Fibroblast of skin of scalp (primary cell): Measurements from ENCODE around the gene FUT6. TPM values are rescaled to one million over a fixed set of nuclear protein-coding genes. Genes with fewer than 3 reads are reported as not detected.
A peak's percentile ranks its signal among the peaks of the same experiment; 100 is the strongest.
"Not testable (repeated sequence)": the region's sequence is repeated elsewhere in the genome, so short reads cannot be mapped to it uniquely, and the experiment has no call there.

ENCODE experiments used
- DNase-seq: peaks from one replicate; pipeline ENCODE4 v3.0.0-alpha.2; 2013
- polyA plus RNA-seq, 2 experiments: library from polyadenylated mRNA; unstranded; fragments of 120-200 nt; gene quantifications; one replicate each; pipeline ENCODE4 v1.2.1, GENCODE V29; 2013; ENCODE audit not compliant: insufficient read length in 2 of 2

FUT6 gene, protein sequence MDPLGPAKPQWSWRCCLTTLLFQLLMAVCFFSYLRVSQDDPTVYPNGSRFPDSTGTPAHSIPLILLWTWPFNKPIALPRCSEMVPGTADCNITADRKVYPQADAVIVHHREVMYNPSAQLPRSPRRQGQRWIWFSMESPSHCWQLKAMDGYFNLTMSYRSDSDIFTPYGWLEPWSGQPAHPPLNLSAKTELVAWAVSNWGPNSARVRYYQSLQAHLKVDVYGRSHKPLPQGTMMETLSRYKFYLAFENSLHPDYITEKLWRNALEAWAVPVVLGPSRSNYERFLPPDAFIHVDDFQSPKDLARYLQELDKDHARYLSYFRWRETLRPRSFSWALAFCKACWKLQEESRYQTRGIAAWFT
- polyA plus RNA-seq (2013, experiment 1 of 2; ENCODE audit: insufficient read length): not detected
- polyA plus RNA-seq (2013, experiment 2 of 2; ENCODE audit: insufficient read length): not detected

DNA sequence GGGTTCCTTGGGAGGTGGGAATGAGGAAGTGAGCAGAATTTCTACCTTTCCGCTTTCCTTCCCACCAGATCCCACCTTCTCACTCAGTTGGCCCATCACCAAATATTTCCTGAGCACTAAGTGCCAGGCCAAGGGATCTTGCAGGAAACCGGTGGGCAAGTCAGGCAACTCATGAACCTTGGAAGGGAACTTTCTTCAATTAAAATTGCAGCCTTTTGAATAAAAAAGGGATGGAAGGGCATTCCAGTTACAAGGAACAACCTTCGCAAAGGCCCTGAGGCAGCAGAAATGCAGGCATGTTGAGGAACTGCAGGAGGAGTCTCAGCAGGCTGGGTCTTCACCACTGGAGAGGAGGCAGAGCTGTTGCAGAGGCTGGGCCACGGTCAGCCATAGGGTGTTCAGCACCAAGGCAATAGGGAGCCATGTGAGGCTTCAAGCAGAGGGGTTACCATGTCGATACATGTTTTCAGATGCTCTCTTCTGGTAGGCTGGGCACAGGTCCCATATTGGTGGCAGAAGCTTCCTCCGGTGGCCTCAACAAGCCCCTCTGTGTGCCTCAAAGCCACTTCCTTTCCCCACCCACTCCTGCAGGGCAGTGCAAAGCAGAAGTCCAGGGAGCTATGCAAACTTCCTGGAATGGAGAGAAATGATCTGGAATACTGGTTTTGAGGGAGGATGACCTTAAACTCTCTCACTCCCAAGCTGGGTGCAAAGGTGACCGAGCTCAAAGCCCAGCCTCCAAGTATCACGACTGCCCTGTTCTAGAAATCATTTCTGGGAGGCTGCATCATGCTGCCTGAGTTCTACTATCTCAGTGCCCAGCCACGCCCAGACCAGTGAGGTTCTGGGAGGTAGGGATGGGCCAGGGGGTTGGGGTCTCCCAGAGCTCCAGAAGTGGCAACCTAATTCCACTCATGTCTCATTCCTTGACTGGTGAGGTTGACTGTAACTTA, at the start of gene FUT6:
Gene FUT6 (minus strand): TSS at position 638 of the 953 bp plus-strand sequence. CDS start 7,135 bp downstream, outside the sequence.
- no peak for DNase-seq

DNA sequence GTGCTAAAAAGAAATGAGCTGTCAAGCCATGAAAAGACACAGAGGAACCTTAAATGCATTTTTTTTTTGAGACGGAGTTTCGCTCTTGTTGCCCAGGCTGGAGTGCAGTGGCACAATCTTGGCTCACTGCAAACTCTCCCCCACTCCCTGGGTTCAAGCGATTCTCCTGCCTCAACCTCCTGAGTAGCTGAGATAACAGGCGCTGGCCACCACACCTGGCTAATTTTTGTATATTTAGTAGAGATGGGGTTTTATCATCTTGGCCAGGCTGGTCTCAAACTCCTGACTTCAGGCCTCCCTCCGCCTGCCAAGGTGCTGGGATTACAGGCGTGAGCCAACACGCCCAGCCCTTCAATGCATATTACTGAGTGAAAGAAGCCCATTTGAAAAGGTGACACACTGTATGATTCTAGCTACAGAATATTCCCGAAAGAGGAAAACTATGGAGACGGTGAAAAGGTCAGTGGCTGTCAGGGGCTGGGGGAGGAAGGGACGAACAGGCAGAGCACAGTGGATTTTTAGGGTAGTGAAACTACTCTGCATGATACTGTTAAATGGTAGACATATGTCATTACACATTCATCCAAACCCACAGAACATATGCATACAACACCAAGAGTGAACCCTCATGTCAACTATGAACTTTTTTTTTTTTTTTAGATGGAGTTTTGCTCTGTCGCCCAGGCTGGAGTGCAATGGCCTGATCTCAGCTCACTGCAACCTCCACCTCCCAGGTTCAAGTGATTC, 44.7 kb upstream of the FUT6 start:
- not testable (repeated sequence) for DNase-seq

DNA sequence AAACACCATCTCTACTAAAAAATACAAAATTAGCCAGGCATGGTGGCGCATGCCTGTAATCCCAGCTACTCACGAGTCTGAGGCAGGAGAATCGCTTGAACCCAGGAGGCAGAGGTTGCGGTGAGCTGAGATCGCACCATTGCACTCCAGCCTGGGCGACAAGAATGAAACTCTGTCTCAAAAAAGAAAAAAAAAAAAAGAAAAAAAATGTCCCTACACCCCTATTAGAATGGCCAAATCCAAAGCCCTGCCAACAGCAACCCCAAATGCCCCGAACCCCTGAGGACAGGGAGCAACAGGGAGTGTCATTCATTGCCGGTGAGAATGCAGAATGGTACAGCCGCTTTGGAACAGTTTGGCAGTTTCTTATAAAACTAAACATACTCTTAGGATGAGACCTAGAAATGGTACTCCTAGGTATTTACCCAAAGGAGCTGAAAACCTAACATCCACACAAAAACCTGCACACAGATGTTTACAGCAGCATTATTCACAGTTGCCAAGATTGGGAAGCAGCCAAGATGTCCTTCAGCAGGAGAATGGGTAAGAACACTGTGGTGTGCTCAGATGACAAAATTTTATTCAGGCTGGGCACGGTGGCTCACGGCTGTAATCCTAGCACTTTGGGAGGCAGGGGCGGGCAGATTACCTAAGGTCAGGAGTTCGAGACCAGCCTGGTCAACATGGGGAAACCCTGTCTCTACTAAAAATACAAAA, 43.8 kb upstream of the FUT6 start:
- not testable (repeated sequence) for DNase-seq

DNA sequence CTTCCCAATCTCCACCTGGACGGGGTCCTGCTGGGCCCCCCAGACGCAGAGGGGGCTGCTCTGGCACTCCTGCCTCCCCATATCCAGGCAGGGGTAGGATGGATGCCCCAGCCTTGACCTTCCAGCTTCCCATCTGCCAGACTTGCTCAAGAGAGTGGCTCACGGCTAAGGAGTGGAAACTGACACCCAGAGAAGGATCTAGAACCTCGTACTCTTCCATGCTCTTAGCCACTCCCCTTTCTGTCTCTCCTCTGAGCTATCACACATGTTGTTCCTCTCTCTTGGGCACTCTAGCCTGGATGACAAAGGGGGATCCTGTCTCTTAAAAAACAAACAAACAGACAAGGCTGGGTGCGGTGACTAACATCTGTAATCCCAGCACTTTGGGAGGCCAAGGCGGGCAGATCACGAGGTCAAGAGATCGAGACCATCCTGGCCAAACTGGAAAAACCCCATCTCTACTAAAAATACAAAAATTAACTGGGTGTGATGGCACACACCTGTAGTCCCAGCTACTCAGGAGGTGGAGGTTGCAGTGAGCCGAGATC, 43.0 kb upstream of the FUT6 start:
- DNase-seq: no peak

DNA sequence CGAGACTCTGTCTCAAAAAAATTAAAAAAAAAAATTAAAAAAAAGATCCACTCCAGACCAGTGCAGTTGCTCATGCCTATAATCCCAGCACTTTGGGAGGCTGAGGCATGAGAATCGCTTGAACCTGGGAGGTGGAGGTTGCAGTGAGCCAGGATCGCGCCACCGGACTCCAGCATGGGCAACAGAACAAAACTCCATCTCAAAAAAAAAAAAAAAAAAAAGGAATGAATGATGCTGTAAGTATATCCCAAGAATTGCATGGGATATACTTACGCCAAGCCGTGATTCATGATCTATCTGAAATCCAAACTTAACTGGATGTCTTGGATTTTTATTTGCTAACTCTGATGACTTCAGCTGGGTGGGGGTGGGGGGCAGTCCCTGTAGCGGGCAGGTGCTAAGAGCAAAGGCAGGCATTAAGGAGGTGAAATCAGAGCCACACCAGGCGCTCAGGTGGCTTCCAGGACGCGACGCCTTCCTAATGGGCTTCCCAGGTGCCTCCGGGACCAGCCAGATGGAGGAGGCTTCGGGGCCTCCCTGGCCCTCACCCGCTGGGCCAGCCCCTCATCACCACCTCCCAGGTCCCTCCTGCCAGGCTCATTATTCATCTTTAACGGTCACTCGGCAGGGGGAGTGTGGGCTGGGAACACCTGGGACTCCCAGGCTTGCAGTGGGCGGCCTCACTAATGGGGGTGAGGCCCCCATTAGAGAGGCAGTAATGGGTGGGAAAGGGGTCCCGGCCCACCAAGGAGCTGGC, 42.2 kb upstream of the FUT6 start:
- DNase-seq: no peak

DNA sequence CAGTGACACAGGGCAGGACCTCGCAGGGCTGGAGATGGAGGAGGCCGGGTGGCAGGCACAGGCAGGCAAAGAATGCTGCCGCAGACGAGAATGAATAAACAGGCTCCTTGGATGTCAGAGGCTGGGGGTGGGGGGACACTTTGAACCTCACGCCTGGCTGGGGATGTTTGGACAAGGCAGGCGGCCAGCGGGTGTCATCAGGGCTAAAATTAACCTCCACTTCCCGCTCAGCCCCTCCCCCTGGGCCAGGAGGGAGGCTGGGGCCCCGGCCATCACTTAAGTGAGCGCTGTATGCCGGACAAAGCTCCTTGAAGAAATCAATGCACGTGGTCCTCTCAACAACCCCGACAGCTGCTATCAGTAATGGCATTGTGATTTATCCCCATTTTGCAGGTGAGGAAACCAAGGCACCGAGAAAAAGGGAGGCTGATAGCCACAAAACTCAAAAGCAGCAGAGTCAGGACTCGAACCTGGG, 41.1 kb upstream of the FUT6 start:
- peak; percentile 79 for DNase-seq

DNA sequence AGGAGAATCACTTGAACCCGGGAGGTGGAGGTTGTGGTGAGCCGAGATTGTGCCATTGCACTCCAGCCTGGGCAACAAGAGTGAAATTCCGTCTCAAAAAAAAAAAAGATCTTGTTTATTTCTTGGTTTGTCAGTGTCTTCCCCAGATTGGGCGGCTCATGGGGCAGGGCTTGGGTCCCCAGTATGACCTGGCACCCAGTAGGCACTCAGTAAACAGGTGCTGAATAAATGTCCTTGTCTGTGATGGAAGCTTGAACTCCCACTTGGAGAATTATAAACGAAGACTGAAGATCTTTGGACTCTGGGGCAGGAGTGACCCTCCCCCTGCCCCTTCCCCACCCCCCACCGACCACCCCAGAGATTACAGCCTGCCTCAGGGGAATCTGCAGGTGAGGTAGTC, 40.7 kb upstream of the FUT6 start:
- no peak for DNase-seq

DNA sequence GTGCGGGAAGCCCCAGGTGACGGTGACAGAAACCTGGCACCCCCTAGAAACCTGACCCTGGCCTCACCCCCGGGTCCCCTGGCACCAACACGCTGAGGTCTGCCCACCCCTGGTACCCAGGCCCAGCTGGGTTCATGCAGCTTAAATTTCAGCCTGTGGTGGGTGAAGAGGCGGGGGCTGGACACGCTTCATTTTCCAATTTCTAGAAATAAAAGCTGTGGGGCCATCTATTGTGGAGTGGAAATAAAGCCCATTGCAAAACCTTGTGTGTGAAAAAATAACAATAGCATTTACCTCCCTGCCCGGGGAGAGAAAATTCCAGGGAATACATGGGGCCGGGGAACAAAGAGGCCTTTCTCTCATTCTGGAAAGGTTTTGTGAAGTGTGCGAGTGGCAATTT, 38.4 kb upstream of the FUT6 start:
- no peak for DNase-seq

DNA sequence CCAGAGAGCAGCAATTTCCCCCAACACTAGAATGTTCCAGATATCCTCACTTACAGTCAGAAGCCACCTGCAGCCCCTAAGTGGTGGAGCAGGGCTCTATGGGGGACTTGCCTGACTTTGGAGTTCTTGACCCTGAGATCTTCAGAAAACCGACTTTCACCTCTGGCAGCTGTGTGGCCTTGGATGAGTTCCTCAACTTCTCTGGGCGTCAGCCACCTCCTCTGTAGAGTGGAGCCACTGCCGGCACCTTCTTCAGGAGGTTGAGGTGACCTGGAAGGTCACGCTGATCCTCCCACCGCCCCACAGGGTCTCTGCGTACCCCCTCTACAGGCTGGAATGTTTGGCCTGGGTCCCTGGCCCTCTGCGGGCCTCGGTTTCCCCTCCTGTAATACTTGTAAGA, 37.9 kb upstream of the FUT6 start:
- no peak for DNase-seq

DNA sequence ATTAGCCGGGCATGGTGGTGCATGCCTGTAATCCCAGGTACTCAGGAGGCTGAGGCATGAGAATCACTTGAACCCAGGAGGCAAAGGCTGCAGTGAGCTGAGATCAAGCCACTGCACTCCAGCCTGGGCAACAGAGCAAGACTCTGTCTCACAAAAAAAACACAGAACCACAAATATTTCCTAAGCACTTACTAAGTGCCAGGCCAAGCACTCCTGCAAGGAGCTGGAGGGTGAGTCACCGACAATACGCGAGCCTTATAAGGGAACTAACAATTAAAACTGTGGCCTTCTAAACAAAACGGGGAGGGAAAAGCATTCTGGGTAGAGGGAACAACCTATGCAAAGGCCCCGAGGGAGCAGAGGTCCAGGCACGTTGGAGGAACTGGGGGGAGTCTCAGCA, 35.0 kb upstream of the FUT6 start:
- peak; percentile 63 for DNase-seq

DNA sequence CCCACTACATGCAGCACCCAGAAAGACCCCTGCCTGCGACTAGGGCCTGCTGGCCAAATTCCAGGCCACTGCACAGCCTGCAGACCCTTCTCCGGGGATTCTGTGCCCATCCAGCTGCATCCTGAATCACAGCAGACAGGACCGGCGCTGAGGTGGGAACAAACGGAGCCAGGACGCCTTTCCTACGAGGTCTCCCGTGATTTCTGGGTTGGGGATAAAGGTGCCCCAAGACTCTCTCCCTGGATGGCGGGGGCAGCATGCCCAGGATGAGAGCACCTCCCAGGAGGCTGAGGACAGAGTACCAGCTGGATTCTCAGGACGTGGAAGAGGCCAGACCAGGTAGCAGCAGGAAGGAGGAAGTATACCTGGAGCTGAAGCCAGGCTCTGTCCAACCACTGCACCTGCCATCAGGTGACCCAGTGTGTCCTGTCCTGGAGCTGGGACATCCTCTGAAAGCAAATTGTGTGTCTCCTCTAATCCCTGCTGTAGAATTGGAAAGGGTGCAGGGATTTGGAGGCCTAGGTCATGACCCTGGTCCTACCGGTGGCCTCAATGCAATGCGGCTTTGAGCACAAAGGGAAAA, 34.2 kb upstream of the FUT6 start:
- DNase-seq: no peak

DNA sequence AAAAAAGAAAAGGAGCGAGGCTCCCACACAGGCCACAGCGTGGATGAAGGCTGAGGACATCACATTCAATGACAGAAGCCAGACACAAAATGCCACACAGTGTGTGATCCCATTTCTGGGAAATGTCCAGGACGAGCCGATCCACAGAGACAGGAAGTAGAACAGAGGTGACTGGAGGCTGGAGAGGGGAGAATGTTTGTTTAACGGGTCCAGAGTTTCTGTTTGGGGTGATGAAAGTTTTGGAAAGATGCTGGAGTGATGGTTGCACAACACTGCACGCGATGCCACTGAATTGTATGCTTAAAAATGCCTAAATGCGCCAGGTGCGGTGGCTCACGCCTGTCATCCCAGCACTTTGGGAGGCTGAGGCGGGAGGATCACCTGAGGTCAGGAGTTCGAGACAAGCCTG, 31.5 kb upstream of the FUT6 start:
- no peak for DNase-seq

DNA sequence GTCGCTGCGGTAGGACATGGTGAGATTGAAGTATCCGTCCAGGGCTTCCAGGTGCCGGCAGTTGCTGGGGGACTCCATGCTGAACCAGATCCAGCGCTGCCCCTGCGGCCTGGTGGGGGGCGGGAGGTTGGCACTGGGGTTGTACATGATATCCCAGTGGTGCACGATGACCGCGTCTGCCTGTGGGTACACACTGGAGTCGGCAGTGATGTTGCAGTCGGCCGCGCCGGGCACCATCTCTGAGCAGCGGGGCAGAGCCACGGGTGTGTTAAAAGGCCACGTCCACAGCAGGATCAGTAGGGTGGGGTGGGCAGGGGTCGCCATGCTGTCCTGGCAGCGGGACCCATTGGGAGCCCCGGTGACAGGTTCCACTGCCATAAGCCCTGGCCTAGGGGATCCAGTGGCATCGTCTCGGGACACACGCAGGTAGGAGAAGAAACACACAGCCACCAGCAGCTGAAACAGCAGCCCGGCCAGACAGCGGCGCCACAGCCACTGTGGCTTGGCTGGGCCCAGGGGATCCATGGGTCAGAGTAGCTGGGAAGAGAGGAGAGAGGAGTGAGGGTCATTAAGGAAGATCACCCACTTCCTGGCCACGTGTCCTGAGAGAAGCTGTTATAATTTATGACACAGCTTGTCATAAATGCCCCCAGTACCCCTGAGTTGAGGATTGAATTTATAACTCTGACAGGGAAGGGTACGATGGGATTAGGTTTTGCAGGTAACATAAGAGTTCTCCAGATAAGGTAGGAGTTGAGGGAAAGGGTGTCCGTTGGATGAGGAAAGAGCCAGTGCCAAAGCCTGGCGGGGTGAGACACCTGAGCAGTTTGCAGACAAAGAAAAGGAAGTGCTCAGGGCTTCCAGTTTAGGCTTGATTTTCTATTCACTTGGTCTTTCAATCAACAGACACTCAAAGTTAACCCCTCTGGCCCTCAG, 28.0 kb upstream of the FUT6 start:
- DNase-seq: no peak

DNA sequence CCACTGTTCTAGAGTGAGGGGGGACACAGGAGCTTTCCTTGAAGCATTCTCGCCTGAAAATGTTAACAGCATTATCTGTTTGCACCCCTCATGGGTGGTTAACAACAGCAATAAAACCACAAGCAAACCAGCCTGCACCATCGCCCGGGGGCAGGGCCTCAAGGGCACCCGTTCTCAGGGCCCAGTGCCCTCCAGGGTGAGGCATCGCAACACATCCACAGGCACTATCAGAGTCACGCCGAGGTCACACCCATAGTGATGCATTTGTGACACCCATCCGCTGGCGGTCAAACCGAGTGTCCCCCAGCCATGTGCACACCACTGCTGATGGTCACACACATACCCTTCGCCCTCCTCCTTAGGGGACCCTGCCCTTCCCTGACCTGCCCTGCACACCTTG, 26.3 kb upstream of the FUT6 start:
- DNase-seq: no peak

DNA sequence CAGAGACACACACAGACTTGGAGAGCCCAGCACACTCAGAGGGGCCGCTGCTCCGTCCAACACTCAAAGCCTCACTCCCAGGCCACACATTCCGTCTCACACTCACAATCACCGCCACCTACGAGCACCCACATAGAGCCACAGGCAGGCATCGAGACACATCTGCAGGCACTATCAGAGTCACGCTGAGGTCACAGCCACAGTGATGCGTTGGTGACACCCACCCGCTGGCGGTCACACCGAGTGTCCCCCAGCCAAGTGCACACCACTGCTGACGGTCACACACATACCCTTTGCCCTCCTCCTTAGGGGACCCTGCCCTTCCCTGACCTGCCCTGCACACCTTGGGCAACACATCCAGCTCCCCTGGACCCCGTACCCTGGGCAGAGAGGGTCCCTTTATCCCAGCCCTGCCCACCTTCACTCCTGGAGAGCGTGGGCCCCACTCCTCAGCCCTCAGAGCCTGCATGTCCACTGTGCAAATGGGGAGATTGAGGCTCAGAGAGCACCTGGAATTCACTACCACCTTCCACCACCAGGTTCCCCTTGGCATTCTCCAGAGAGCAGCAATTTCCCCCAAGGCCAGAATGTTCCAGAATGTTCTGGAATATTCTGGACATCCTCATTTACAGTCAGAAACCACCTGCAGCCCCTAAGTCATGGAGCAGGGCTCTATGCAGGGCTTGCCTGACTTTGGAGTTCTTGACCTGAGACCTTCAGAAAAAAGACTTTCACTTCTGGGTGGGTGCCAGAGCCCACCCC, 25.4 kb upstream of the FUT6 start:
- DNase-seq: no peak

DNA sequence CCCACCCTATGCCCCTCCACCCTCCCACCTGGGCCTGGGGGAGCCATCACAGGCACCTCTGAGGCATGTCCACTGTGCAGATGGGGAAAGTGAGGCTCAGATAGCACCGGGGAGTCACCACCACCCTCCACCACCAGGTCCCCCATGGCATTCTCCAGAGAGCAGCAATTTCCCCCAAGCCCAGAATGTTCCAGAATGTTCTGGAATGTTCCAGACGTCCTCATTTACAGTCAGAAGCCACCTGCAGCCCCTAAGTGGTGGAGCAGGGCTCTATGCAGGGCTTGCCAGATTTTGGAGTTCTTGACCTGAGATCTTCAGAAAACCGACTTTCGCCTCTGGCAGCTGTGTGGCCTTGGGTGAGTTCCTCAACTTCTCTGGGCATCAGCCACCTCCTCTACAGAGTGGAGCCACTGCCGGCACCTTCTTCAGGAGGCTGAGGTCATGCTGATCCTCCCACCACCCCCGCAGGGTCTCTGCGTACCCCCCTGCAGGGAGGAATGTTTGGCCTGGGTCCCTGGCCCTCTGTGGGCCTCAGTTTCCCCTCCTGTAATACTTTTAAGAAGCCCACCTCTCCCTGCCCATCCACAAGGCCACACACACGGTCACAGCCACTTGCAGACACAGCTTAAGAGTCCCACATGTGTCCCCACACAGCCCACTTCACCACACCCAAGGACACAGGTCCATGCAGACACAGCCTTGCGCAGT, 24.7 kb upstream of the FUT6 start:
- no peak for DNase-seq

DNA sequence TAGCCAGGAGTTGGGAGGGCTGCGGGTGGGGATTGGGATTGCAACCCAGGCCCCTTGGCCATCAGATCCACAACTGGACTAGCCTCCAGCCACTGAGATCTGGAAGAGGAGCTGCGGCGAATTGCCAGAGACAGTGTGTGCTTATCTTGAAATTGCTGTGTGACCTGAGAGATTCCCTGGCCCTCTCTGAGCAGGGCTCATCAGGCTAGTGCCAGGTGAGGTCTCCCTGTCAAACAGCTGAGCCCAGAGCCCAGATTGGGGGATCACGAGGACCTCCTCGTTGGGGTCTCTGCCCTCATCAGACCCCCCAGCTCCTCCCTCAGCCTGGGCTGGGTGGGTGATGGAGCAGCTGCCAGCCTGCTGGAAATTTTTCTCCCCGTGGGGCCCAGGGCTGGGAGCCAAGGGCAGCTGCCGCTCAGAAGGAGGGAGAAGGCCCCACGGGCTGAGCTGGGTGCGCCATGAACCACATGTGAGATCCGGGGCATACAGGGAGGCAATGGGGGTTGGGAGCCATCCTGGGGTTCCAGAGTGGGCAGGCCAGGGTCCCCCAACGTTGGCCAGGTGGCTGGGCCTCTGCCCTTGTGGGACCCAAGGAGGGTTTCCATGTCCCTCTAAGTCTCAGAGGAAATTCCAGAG, 23.6 kb upstream of the FUT6 start:
- DNase-seq: no peak
